PC-9 (cell line): ENCODE data around the gene OLFML2A.

Experiments
- EZH2 ChIP-seq: fragments of 200-600 bp; sonication (generic); IDR thresholded peaks from 2 replicates; pipeline ENCODE4 v1.8.0; 2017; ENCODE audit warnings: antibody characterized with exemption, low read depth
- TF ChIP-seq, protein P1 (sequence below): fragments of 200-600 bp; sonication (generic); conservative IDR thresholded peaks from 2 replicates; pipeline ENCODE4 v1.6.1; 2017; ENCODE audit warnings: mixed run types, antibody characterized with exemption, mild to moderate bottlenecking, moderate library complexity

DNA sequence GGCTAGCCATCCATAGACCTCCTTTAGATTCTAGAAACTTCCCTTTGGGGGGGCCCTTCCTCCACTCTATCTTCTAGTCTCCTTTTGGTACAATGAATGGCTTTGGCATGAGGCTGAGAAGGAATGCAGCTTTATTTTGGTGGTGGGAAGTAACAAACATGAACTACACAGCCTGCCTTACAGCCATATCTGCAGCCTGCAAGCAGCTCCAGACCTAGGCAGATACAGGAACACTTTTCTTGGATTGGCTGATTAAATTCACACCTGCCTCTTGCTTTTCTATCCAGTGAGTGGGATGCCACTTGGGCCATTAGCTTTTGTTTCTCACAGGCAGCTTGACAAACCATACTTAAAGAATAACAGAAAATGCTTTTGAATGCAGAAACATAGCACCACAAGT lies 34.0 kb upstream of the OLFML2A start:
- TF ChIP-seq EZH2 = no peak
- TF ChIP-seq, protein P1, sequence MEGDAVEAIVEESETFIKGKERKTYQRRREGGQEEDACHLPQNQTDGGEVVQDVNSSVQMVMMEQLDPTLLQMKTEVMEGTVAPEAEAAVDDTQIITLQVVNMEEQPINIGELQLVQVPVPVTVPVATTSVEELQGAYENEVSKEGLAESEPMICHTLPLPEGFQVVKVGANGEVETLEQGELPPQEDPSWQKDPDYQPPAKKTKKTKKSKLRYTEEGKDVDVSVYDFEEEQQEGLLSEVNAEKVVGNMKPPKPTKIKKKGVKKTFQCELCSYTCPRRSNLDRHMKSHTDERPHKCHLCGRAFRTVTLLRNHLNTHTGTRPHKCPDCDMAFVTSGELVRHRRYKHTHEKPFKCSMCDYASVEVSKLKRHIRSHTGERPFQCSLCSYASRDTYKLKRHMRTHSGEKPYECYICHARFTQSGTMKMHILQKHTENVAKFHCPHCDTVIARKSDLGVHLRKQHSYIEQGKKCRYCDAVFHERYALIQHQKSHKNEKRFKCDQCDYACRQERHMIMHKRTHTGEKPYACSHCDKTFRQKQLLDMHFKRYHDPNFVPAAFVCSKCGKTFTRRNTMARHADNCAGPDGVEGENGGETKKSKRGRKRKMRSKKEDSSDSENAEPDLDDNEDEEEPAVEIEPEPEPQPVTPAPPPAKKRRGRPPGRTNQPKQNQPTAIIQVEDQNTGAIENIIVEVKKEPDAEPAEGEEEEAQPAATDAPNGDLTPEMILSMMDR = no peak
